ENCODE results near the gene CCDC117. TPM values are rescaled to one million over a fixed set of nuclear protein-coding genes. Genes with fewer than 3 reads are reported as not detected.
"Not testable (repeated sequence)": the region's sequence is repeated elsewhere in the genome, so short reads cannot be mapped to it uniquely, and the experiment has no call there.

The CCDC117 gene
- polyA plus RNA-seq, 1 donor from 2014 or later, result 23.1 TPM

DNA sequence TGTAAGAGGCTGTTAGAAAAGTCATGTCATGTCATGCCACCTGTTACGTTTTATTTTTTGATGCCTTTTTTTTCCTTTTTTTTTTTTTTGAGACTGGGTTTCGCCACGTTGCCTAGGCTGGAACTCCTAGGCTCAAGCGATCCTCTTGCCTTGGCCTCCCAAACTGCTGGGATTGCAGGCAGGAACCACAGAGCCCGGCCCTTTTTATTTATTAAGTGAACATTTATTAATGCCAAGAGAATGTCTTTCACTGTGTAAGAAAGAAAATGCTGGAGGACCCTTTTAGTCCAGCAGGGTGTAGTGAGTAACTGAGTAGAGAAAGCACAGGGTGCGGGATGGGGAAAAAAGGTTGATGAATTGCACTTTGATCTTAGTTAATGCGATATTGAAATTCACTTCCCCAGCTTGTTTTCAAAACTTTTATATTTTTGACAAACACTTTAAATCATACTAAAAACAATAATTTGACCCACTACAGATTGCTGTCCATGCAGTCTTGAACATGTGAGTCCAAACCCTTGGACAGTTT, 30.2 kb downstream of the CCDC117 start:
- no peaks in the 10 kb centered on the region for H4K20me1 ChIP-seq (ENCODE audit: insufficient read depth)
- no peaks in the 10 kb centered on the region for H3F3A ChIP-seq (ENCODE audit: insufficient read depth, low read length, poor library complexity, severe bottlenecking)
- H3K9ac ChIP-seq (ENCODE audit: low read length), result no peak overlapping the region
- H3K36me3 ChIP-seq (ENCODE audit: insufficient read depth, low read length), result no peaks in the 10 kb centered on the region
- H3K9me2 ChIP-seq (ENCODE audit: insufficient read depth, low read length), result no peaks in the 10 kb centered on the region
- no peaks in the 10 kb centered on the region for H3K27me3 ChIP-seq (ENCODE audit: insufficient read depth, low read depth, low read length)
- peaks cover 9% of the 10 kb centered on the region for H3K79me2 ChIP-seq (replicated peaks; ENCODE audit: insufficient read depth, low read length)
- no peak overlapping the region for H3K4me3 ChIP-seq (ENCODE audit: low read length)
- no peaks in the 10 kb centered on the region for H3K9me3 ChIP-seq (ENCODE audit: low read length)
- H2AFZ ChIP-seq (ENCODE audit: low read depth, low read length), result no peak overlapping the region
- TF ChIP-seq POLR2AphosphoS5 (IDR thresholded peaks at IDR 0.05) (no peak), TAF1 (IDR thresholded peaks at IDR 0.05; ENCODE audit: low read depth) (no peak), RAD21 (conservative IDR thresholded peaks at IDR 0.05) (no peak), SMC3 (conservative IDR thresholded peaks at IDR 0.05; ENCODE audit: poor library complexity) (no peak), CTCF (IDR thresholded peaks at IDR 0.05; ENCODE audit: poor library complexity, severe bottlenecking) (no peak), MXI1 (conservative IDR thresholded peaks at IDR 0.05; ENCODE audit: poor library complexity, severe bottlenecking) (no peak), REST (IDR thresholded peaks at IDR 0.05; ENCODE audit: borderline replicate concordance) (no peak), EZH2 (IDR thresholded peaks at IDR 0.05; ENCODE audit: borderline replicate concordance, insufficient read depth, low read length, poor library complexity, severe bottlenecking) (no peak), EP300 (conservative IDR thresholded peaks at IDR 0.05; ENCODE audit: poor library complexity, severe bottlenecking) (no peak)
- no peak overlapping the region for H3K27ac ChIP-seq (ENCODE audit: low read length)
- H3K4me2 ChIP-seq (ENCODE audit: low read length), result no peak overlapping the region

GRCh38 chr22:28805426-28805825, 32.9 kb downstream of the CCDC117 start:
- H2AFZ ChIP-seq (ENCODE audit: low read depth, low read length); H3K9me2 ChIP-seq (ENCODE audit: insufficient read depth, low read length): not testable (repeated sequence)

More at GRCh38 chr22:28805426-28805825, 32.9 kb downstream of the CCDC117 start:
- H4K20me1 ChIP-seq (ENCODE audit: insufficient read depth); H3K4me3 ChIP-seq (ENCODE audit: low read length); H3K27me3 ChIP-seq (ENCODE audit: insufficient read depth, low read depth, low read length); H3K27ac ChIP-seq (ENCODE audit: low read length); H3K79me2 ChIP-seq (replicated peaks; ENCODE audit: insufficient read depth, low read length); H3K9ac ChIP-seq (ENCODE audit: low read length); H3K36me3 ChIP-seq (ENCODE audit: insufficient read depth, low read length); H3K9me3 ChIP-seq (ENCODE audit: low read length); H3K4me2 ChIP-seq (ENCODE audit: low read length); H3F3A ChIP-seq (ENCODE audit: insufficient read depth, low read length, poor library complexity, severe bottlenecking): not testable (repeated sequence)
